Astrocyte (in vitro differentiated cells and primary cell): ENCODE data around the gene MEN1.

ENCODE experiments used
- CTCF ChIP-seq: IDR thresholded peaks from 2 replicates; pipeline ENCODE4 v1.5.1; 2011; ENCODE audit warnings: low read depth, mild to moderate bottlenecking, inconsistent platforms, low read length, moderate library complexity; ENCODE audit not compliant: insufficient read depth
- EZH2 ChIP-seq: IDR thresholded peaks from 2 replicates; pipeline ENCODE4 v1.6.1; 2012; ENCODE audit warnings: mild to moderate bottlenecking, low read length, inconsistent platforms; ENCODE audit not compliant: insufficient read depth

GRCh38 chr11:64810271-64810890 lies at the start of gene MEN1:
- TF ChIP-seq CTCF (no peak), EZH2 (no peak)
